ENCODE data around the gene PDCD5. TPM values are rescaled to one million over a fixed set of nuclear protein-coding genes. Genes with fewer than 3 reads are reported as not detected.

PDCD5 gene
- total RNA-seq, 1 experiment from 2014 or later, result 255 TPM

DNA sequence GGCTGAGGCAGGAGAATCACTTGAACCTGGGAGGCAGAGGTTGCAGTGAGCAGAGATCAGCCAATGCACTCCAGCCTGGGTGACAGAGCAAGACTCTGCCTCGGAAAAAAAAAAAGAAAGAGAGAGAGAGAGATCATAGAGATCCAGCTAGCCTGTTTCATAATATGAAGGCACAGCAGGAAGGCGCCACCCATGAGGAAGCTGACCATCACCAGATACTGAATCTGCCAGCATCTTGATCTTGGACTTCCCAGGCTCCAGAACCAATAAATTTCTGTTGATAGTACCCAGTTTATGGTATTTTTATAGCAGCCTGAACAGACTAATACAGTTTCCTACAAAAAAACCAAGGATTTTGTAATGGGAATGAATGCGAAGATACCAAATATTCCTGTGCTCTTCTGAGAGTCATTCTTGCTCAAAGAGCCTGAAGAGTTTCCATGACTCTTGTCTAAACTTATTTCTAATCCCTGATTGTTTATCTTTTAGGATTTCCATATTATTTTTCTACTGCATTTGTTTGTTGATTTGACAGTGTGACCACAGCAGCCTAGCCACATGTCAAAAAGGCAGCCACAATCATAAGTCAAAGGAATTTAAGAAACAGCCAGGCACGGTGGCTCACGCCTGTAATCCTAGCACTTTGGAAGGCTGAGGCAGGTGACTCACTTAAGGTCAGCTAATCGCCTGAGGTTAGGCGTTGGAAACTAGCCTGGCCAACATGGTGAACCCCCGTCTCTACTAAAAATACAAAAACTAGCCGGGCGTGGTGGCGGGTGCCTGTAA lies 37.7 kb upstream of the PDCD5 start:
- Histone ChIP-seq H3K27ac (ENCODE audit: low read depth, low read length, poor library complexity, severe bottlenecking) (no peak overlapping the region), H3K4me1 (ENCODE audit: insufficient read depth, low read length, poor library complexity, severe bottlenecking) (no peaks in the 10 kb centered on the region), H3K4me3 (ENCODE audit: low read depth, low read length, poor library complexity, severe bottlenecking) (no peak overlapping the region), H3K36me3 (ENCODE audit: insufficient read depth, low read length, poor library complexity, severe bottlenecking) (no peaks in the 10 kb centered on the region), H3K9me3 (ENCODE audit: low read depth, low read length, poor library complexity, severe bottlenecking) (no peaks in the 10 kb centered on the region), H3K27me3 (replicated peaks; ENCODE audit: insufficient read depth, low read depth, low read length, poor library complexity) (no peaks in the 10 kb centered on the region)
- DNase-seq (ENCODE audit: low spot score), result no peak
- TF ChIP-seq CTCF (conservative IDR thresholded peaks at IDR 0.05; ENCODE audit: low read depth, low read length), result no peak
- no peak for TF ChIP-seq EZH2 (IDR thresholded peaks at IDR 0.05; ENCODE audit: borderline replicate concordance, low read depth, low read length, poor library complexity, severe bottlenecking)
- BruUV-seq (replicated peaks), result no TSS peak
- ChIA-PET CTCF (no interaction called here), POLR2A (ENCODE audit: low non-redundant PET) (no interaction called here)
- intact Hi-C loops (cut with micrococcal nuclease; ENCODE audit: unreplicated experiment), result no loop called here

DNA sequence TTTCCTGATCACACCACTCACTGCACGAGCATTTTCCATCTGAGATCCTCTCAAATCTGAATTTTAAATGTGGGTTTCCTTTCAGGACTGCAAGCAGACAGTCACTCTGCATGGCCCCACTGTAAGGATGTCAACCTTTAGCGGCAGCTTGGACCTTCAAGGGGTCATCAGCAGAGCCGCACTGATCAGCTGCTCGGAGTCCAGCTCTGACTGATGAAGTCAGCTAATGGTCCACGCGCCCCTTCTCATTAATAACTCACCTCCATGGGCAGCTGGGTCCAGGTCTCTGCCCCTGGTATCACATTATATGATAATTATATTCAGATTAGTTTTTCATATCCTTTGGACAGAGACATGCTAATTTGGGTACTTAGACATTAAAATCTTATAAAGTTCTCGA lies 36.1 kb upstream of the PDCD5 start:
- BruUV-seq (replicated peaks), result no TSS peak
- Histone ChIP-seq H3K36me3 (ENCODE audit: insufficient read depth, low read length, poor library complexity, severe bottlenecking) (no peaks in the 10 kb centered on the region), H3K4me1 (ENCODE audit: insufficient read depth, low read length, poor library complexity, severe bottlenecking) (no peaks in the 10 kb centered on the region), H3K27me3 (replicated peaks; ENCODE audit: insufficient read depth, low read depth, low read length, poor library complexity) (no peaks in the 10 kb centered on the region), H3K4me3 (ENCODE audit: low read depth, low read length, poor library complexity, severe bottlenecking) (no peak overlapping the region), H3K9me3 (ENCODE audit: low read depth, low read length, poor library complexity, severe bottlenecking) (no peaks in the 10 kb centered on the region), H3K27ac (ENCODE audit: low read depth, low read length, poor library complexity, severe bottlenecking) (no peak overlapping the region)
- ChIA-PET CTCF (no interaction called here), POLR2A (ENCODE audit: low non-redundant PET) (no interaction called here)
- TF ChIP-seq CTCF (conservative IDR thresholded peaks at IDR 0.05; ENCODE audit: low read depth, low read length) (no peak), EZH2 (IDR thresholded peaks at IDR 0.05; ENCODE audit: borderline replicate concordance, low read depth, low read length, poor library complexity, severe bottlenecking) (no peak)
- DNase-seq (ENCODE audit: low spot score), result no peak
- intact Hi-C loops (cut with micrococcal nuclease; ENCODE audit: unreplicated experiment), result no loop called here

DNA sequence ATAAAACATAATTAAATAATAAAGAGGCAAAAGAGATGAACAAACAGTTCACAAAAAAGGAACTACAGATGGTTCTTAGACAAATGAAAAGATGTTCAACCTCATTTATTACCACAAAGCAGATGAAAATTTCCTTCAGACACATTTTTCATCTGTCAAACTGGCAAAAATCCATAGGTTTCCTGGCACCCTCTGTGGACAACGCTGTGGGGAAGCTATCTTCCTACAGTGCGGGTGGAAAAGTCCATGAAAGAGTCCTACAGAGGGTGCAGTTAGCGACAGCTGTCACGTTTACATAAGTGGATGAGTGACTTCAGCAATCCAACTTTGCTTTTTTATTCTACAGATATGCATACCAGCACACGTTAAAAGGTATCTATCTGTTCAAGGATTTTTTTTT lies 30.3 kb upstream of the PDCD5 start:
- POLR2A ChIA-PET (ENCODE audit: low non-redundant PET), result interaction anchor here (0.6 kb wide), 1 partner anchor 1881 kb away, joined by 9 read pairs; no protein-coding TSS in a partner anchor
- Histone ChIP-seq H3K27ac (ENCODE audit: low read depth, low read length, poor library complexity, severe bottlenecking) (no peak overlapping the region), H3K36me3 (ENCODE audit: insufficient read depth, low read length, poor library complexity, severe bottlenecking) (no peaks in the 10 kb centered on the region), H3K9me3 (ENCODE audit: low read depth, low read length, poor library complexity, severe bottlenecking) (no peaks in the 10 kb centered on the region), H3K4me3 (ENCODE audit: low read depth, low read length, poor library complexity, severe bottlenecking) (no peak overlapping the region), H3K4me1 (ENCODE audit: insufficient read depth, low read length, poor library complexity, severe bottlenecking) (no peaks in the 10 kb centered on the region), H3K27me3 (replicated peaks; ENCODE audit: insufficient read depth, low read depth, low read length, poor library complexity) (no peaks in the 10 kb centered on the region)
- CTCF ChIA-PET, result no interaction called here
- intact Hi-C loops (cut with micrococcal nuclease; ENCODE audit: unreplicated experiment), result no loop called here
- TF ChIP-seq CTCF (conservative IDR thresholded peaks at IDR 0.05; ENCODE audit: low read depth, low read length) (no peak), EZH2 (IDR thresholded peaks at IDR 0.05; ENCODE audit: borderline replicate concordance, low read depth, low read length, poor library complexity, severe bottlenecking) (no peak)
- BruUV-seq (replicated peaks), result no TSS peak
- DNase-seq (ENCODE audit: low spot score), result peak; percentile 50

Data from A673 (cell line).